ENCODE measurements around the gene MICAL3. TPM values are rescaled to one million over a fixed set of nuclear protein-coding genes. Genes with fewer than 3 reads are reported as not detected.

The MICAL3 gene
- polyA plus RNA-seq, 1 donor from 2014 or later: 28.1 TPM

DNA sequence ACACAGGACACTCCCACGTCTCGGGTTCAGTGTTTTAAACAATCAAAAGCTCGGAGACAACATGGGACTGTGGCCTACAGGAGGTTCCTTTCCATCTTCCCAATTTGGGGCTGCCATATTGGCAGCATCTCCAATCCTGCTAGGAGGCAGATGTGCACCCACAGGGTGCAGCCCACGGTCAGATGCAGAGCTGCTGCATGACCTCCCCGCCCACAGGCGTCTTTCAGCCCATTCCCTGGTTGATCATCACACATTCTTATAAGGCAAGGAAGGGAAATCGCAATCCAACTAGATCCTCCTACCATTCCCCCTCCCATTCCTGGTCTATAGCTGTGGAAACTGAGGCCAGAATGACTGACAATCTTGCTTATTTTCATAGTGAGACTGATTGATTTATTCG lies 121.4 kb downstream of the MICAL3 start:
- Histone ChIP-seq H3K9me3 (ENCODE audit: low read length) (no peaks in the 10 kb centered on the region), H2AFZ (ENCODE audit: low read depth, low read length) (no peak overlapping the region), H3K4me2 (ENCODE audit: low read length) (no peak overlapping the region), H3K27me3 (ENCODE audit: insufficient read depth, low read depth, low read length) (no peaks in the 10 kb centered on the region), H3K79me2 (replicated peaks; ENCODE audit: insufficient read depth, low read length) (no peaks in the 10 kb centered on the region), H3K9me2 (ENCODE audit: insufficient read depth, low read length) (no peaks in the 10 kb centered on the region), H3K9ac (ENCODE audit: low read length) (no peak overlapping the region), H3K4me3 (ENCODE audit: low read length) (no peak overlapping the region), H3K36me3 (ENCODE audit: insufficient read depth, low read length) (peaks cover 18% of the 10 kb centered on the region), H4K20me1 (ENCODE audit: insufficient read depth) (no peaks in the 10 kb centered on the region), H3F3A (ENCODE audit: insufficient read depth, low read length, poor library complexity, severe bottlenecking) (no peaks in the 10 kb centered on the region), H3K27ac (ENCODE audit: low read length) (peak overlapping the region; percentile 44)
- no peak for TF ChIP-seq EP300 (conservative IDR thresholded peaks at IDR 0.05; ENCODE audit: poor library complexity, severe bottlenecking)
- TF ChIP-seq POLR2AphosphoS5 (IDR thresholded peaks at IDR 0.05): no peak
- TF ChIP-seq, protein P1, sequence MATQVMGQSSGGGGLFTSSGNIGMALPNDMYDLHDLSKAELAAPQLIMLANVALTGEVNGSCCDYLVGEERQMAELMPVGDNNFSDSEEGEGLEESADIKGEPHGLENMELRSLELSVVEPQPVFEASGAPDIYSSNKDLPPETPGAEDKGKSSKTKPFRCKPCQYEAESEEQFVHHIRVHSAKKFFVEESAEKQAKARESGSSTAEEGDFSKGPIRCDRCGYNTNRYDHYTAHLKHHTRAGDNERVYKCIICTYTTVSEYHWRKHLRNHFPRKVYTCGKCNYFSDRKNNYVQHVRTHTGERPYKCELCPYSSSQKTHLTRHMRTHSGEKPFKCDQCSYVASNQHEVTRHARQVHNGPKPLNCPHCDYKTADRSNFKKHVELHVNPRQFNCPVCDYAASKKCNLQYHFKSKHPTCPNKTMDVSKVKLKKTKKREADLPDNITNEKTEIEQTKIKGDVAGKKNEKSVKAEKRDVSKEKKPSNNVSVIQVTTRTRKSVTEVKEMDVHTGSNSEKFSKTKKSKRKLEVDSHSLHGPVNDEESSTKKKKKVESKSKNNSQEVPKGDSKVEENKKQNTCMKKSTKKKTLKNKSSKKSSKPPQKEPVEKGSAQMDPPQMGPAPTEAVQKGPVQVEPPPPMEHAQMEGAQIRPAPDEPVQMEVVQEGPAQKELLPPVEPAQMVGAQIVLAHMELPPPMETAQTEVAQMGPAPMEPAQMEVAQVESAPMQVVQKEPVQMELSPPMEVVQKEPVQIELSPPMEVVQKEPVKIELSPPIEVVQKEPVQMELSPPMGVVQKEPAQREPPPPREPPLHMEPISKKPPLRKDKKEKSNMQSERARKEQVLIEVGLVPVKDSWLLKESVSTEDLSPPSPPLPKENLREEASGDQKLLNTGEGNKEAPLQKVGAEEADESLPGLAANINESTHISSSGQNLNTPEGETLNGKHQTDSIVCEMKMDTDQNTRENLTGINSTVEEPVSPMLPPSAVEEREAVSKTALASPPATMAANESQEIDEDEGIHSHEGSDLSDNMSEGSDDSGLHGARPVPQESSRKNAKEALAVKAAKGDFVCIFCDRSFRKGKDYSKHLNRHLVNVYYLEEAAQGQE (IDR thresholded peaks at IDR 0.05; ENCODE audit: borderline replicate concordance): no peak
- no peak for TF ChIP-seq EZH2 (IDR thresholded peaks at IDR 0.05; ENCODE audit: borderline replicate concordance, insufficient read depth, low read length, poor library complexity, severe bottlenecking)
- TF ChIP-seq SMC3 (conservative IDR thresholded peaks at IDR 0.05; ENCODE audit: poor library complexity): no peak

GRCh38 chr22:17898375-17898774 lies 126.0 kb downstream of the MICAL3 start:
- Histone ChIP-seq H3K9ac (ENCODE audit: low read length) (peak overlapping the region; percentile 37), H3K4me2 (ENCODE audit: low read length) (no peak overlapping the region), H3K27me3 (ENCODE audit: insufficient read depth, low read depth, low read length) (no peaks in the 10 kb centered on the region), H3K9me2 (ENCODE audit: insufficient read depth, low read length) (no peaks in the 10 kb centered on the region), H3F3A (ENCODE audit: insufficient read depth, low read length, poor library complexity, severe bottlenecking) (no peaks in the 10 kb centered on the region), H4K20me1 (ENCODE audit: insufficient read depth) (no peaks in the 10 kb centered on the region), H3K9me3 (ENCODE audit: low read length) (no peaks in the 10 kb centered on the region), H3K36me3 (ENCODE audit: insufficient read depth, low read length) (peaks cover 20% of the 10 kb centered on the region), H3K27ac (ENCODE audit: low read length) (peak overlapping the region; percentile 63), H3K4me3 (ENCODE audit: low read length) (no peak overlapping the region), H3K79me2 (replicated peaks; ENCODE audit: insufficient read depth, low read length) (no peaks in the 10 kb centered on the region), H2AFZ (ENCODE audit: low read depth, low read length) (no peak overlapping the region)
- TF ChIP-seq SMC3 (conservative IDR thresholded peaks at IDR 0.05; ENCODE audit: poor library complexity) (no peak), EZH2 (IDR thresholded peaks at IDR 0.05; ENCODE audit: borderline replicate concordance, insufficient read depth, low read length, poor library complexity, severe bottlenecking) (no peak), EP300 (conservative IDR thresholded peaks at IDR 0.05; ENCODE audit: poor library complexity, severe bottlenecking) (no peak), POLR2AphosphoS5 (IDR thresholded peaks at IDR 0.05) (no peak), RAD21 (conservative IDR thresholded peaks at IDR 0.05) (no peak), TAF1 (IDR thresholded peaks at IDR 0.05; ENCODE audit: low read depth) (no peak), MXI1 (conservative IDR thresholded peaks at IDR 0.05; ENCODE audit: poor library complexity, severe bottlenecking) (no peak)
- TF ChIP-seq, protein P2, sequence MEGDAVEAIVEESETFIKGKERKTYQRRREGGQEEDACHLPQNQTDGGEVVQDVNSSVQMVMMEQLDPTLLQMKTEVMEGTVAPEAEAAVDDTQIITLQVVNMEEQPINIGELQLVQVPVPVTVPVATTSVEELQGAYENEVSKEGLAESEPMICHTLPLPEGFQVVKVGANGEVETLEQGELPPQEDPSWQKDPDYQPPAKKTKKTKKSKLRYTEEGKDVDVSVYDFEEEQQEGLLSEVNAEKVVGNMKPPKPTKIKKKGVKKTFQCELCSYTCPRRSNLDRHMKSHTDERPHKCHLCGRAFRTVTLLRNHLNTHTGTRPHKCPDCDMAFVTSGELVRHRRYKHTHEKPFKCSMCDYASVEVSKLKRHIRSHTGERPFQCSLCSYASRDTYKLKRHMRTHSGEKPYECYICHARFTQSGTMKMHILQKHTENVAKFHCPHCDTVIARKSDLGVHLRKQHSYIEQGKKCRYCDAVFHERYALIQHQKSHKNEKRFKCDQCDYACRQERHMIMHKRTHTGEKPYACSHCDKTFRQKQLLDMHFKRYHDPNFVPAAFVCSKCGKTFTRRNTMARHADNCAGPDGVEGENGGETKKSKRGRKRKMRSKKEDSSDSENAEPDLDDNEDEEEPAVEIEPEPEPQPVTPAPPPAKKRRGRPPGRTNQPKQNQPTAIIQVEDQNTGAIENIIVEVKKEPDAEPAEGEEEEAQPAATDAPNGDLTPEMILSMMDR (IDR thresholded peaks at IDR 0.05; ENCODE audit: poor library complexity, severe bottlenecking): no peak
- TF ChIP-seq, protein P1 (IDR thresholded peaks at IDR 0.05; ENCODE audit: borderline replicate concordance): no peak

Measured in neural cell (in vitro differentiated cells).